Measurements from ENCODE around the gene STPG4. TPM values are rescaled to one million over a fixed set of nuclear protein-coding genes. Genes with fewer than 3 reads are reported as not detected.

Gene STPG4
- total RNA-seq, 1 donor from 2014 or later: not detected

DNA sequence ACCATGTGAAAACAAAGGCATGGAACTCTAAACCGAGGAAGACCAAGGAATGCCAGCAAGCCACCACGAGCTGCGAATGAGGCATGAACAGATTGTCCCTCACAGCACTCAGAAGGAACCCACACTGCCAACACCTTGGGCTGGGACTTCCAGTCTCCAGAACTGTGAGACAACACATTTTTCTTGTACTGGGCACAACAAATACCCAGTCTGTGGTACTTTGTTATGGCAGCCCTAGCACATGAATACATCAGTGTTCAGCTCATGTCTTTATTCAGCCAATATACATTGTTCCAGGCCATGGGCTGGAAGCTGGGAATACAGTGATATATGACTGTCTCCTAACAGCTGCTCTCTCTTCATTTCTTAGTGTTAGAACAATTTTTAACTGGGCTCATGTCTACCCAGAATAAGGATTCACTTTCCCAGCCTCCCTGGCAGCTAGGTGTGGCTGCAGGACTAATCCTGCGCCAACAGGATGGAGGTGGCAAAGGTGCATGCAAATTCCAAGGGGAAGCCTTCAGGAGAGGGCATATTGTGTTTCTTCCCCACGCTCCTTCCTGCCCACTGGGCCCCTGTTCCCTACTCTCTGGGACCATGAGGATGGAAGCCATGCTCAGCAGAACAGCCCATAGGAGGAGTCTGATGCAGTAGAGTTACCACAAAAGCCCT, 59.6 kb downstream of the STPG4 start:
- TF ChIP-seq, protein P1, sequence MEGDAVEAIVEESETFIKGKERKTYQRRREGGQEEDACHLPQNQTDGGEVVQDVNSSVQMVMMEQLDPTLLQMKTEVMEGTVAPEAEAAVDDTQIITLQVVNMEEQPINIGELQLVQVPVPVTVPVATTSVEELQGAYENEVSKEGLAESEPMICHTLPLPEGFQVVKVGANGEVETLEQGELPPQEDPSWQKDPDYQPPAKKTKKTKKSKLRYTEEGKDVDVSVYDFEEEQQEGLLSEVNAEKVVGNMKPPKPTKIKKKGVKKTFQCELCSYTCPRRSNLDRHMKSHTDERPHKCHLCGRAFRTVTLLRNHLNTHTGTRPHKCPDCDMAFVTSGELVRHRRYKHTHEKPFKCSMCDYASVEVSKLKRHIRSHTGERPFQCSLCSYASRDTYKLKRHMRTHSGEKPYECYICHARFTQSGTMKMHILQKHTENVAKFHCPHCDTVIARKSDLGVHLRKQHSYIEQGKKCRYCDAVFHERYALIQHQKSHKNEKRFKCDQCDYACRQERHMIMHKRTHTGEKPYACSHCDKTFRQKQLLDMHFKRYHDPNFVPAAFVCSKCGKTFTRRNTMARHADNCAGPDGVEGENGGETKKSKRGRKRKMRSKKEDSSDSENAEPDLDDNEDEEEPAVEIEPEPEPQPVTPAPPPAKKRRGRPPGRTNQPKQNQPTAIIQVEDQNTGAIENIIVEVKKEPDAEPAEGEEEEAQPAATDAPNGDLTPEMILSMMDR (conservative IDR thresholded peaks at IDR 0.05; ENCODE audit: low read depth, low read length): no peak
- no peak for DNase-seq (ENCODE audit: low read depth)
- no peak overlapping the region for H3K4me3 ChIP-seq (ENCODE audit: low read depth, low read length)

DNA sequence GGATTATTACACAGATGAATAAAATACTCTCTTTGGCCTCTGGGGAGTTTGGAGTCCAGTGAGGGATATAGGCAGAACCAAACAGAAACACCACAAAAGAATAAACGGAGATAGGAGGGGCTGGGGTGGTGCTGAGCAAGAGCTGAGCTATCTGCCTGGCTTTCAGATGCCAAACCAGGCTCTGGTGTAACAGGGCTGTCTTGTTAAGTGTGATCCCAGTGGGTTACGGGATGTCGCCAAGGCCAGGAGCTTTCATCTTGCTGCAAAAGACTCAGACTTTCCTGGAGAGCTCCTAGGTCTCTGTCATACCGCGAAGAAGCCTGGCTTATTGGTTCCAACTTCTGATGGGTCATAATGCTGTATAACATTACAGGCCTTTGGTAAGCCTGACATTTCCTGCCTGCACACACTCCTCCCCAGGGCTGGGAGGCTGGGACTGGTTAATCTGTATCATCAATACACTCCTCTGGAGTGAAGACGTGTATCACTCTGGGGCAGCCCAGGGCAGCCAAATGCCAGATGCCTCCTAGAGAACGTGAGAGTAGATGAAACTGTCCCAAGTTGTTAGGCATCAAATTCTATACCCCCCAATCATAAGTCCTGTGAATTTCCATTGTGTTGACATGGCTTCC, 60.5 kb downstream of the STPG4 start:
- H3K4me3 ChIP-seq (ENCODE audit: low read depth, low read length): no peak overlapping the region
- DNase-seq (ENCODE audit: low read depth): no peak
- TF ChIP-seq, protein P1 (conservative IDR thresholded peaks at IDR 0.05; ENCODE audit: low read depth, low read length): no peak

DNA sequence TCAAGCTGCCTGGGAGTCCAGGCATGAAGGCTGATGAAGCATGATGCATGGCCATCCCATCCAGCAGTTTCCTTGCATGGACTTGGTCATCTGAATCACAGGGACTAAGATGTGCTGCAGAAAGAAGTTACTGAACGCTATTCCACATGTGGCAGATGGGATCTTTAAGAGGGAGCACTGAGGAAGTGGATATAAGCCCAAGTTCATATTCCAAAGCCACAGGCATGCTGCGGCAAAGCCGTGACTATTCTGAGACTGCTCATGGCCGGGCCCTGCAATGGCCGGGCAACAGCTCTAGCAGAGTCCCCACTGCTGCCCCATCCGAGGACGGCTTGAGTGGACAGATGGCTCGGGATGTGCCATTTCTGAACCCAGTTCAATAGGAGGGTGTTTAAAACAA, 61.5 kb downstream of the STPG4 start:
- no peak overlapping the region for H3K4me3 ChIP-seq (ENCODE audit: low read depth, low read length)
- TF ChIP-seq, protein P1 (conservative IDR thresholded peaks at IDR 0.05; ENCODE audit: low read depth, low read length): no peak
- no peak for DNase-seq (ENCODE audit: low read depth)

DNA sequence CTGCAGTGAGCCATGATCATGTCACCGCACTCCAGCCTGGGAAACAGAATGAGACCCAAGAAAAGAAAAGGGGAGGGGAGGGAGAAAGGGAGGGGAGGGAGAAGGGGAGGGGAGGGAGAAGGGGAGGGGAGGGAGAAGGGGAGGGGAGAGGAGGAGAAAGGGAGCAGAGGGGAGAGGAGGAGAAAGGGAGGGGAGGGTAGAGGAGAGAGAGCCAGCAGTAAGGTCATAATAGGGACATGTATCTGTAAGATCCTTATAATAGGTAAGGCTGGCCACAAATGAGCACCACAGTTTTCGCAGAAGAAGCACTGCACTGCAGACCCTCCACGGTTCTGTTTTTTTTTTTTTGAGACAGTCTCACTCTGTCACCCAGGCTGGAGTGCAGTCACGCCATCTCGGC, 62.6 kb downstream of the STPG4 start:
- no peak overlapping the region for H3K4me3 ChIP-seq (ENCODE audit: low read depth, low read length)
- TF ChIP-seq, protein P1 (conservative IDR thresholded peaks at IDR 0.05; ENCODE audit: low read depth, low read length): no peak
- DNase-seq (ENCODE audit: low read depth): no peak

- TF ChIP-seq, protein P1 (conservative IDR thresholded peaks at IDR 0.05; ENCODE audit: low read depth, low read length): no peak
- no peak overlapping the region for H3K4me3 ChIP-seq (ENCODE audit: low read depth, low read length)
- DNase-seq (ENCODE audit: low read depth): no peak
These were observed 64.0 kb downstream of the STPG4 start for GRCh38 chr2:47091118-47091517.

- TF ChIP-seq, protein P1 (conservative IDR thresholded peaks at IDR 0.05; ENCODE audit: low read depth, low read length): no peak
- no peak overlapping the region for H3K4me3 ChIP-seq (ENCODE audit: low read depth, low read length)
- no peak for DNase-seq (ENCODE audit: low read depth)
These were observed 66.0 kb downstream of the STPG4 start for GRCh38 chr2:47089083-47089464.
